Tibial nerve (tissue), 4 donors: ENCODE measurements around the gene HCN2. TPM values are rescaled to one million over a fixed set of nuclear protein-coding genes. Genes with fewer than 3 reads are reported as not detected.

Experiments
- DNase-seq, 2 donors: peaks; one replicate each; pipeline ENCODE4 v3.0.0-alpha.2; 2019; ENCODE audit warnings: low spot score in 2 of 2
- H3K27ac ChIP-seq, 4 donors: fragments of 200-600 bp; sonication (generic) in 3 of 4; one replicate each; pipeline ENCODE4 v1.5.1; 2017 to 2019; ENCODE audit warnings: mild to moderate bottlenecking in 1 of 4
- H3K27me3 ChIP-seq, 2 donors: fragments of 200-600 bp; sonication (generic) in 1 of 2; one replicate each; pipeline versions ENCODE4 v1.5.1 to v1.6.0; 2017 to 2019
- H3K36me3 ChIP-seq, 3 donors: fragments of 200-600 bp; sonication (generic); one replicate each; pipeline ENCODE4 v1.5.1; 2018 to 2019
- H3K4me1 ChIP-seq, 4 donors: fragments of 200-600 bp; sonication (generic) in 3 of 4; one replicate each; pipeline ENCODE4 v1.5.1; 2017 to 2019
- H3K4me3 ChIP-seq, 4 donors: fragments of 200-600 bp; sonication (generic) in 3 of 4; one replicate each; pipeline ENCODE4 v1.5.1; 2017 to 2019; ENCODE audit warnings: mild to moderate bottlenecking in 1 of 4, moderate library complexity in 1 of 4
- H3K9me3 ChIP-seq, 4 donors: fragments of 200-600 bp; sonication (generic) in 3 of 4; one replicate each; pipeline ENCODE4 v1.5.1; 2017 to 2019
- EP300 ChIP-seq, 2 donors: sonication (generic); formaldehyde crosslinking; IDR thresholded peaks; one replicate each; pipeline ENCODE4 v1.6.1; 2017; ENCODE audit warnings: antibody characterized with exemption in 2 of 2, mild to moderate bottlenecking in 1 of 2
- POLR2A ChIP-seq, 2 donors: fragments of 450-650 bp; IDR thresholded peaks; one replicate each; pipeline ENCODE4 v1.6.1; 2017; ENCODE audit warnings: antibody characterized with exemption in 2 of 2, mild to moderate bottlenecking in 2 of 2, moderate library complexity in 2 of 2
- WGBS, 2 donors: methylation state at CpG; one replicate each; pipeline ENCODE4 v1.1.5; 2018; 5-methylcytosine and 5-hydroxymethylcytosine counted together
- total RNA-seq, 4 donors: library from RNA; depleted of rRNA; stranded (reverse); fragments of >200 nt; gene quantifications; one replicate each; pipeline ENCODE4 v1.1.0, GENCODE V29; 2016
- TF ChIP-seq, protein P1 (sequence below), 5 experiments: fragments of 200-600 bp in 3 of 5; fragments of 450-650 bp in 2 of 5; sonication (generic) in 3 of 5; IDR thresholded peaks; one replicate each; pipeline ENCODE4 v1.5.1; 2016 to 2019; ENCODE audit warnings: antibody characterized with exemption in 5 of 5, mild to moderate bottlenecking in 3 of 5, moderate library complexity in 2 of 5

The HCN2 gene
- total RNA-seq, 4 donors from 2014 or later, result 0.59 TPM; not detected in 3

DNA sequence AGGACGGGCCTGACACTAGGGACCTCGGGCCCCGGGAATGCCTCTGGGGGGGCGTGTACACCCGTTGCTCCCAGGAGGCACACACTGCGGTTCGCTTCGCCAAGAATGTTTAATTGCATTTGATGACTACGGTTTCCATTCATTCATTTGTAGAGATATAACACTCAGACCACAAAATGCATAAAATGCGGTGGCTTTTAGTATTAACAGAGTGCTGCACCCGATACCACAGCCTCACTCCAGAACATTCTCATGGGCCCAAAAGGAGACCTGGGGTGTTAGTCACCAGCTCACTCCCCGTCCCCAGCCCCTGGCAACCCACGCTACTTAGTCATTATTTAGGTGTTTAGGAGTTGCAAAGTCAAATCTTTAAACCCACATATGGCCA, 21.8 kb downstream of the HCN2 start:
- DNase-seq, result no peak
- peak overlapping the region in 3 of 4 donors; percentile 58 to 84 (median 60) for H3K27ac ChIP-seq
- TF ChIP-seq POLR2A (IDR thresholded peaks at IDR 0.05), result no peak
- TF ChIP-seq, protein P1, sequence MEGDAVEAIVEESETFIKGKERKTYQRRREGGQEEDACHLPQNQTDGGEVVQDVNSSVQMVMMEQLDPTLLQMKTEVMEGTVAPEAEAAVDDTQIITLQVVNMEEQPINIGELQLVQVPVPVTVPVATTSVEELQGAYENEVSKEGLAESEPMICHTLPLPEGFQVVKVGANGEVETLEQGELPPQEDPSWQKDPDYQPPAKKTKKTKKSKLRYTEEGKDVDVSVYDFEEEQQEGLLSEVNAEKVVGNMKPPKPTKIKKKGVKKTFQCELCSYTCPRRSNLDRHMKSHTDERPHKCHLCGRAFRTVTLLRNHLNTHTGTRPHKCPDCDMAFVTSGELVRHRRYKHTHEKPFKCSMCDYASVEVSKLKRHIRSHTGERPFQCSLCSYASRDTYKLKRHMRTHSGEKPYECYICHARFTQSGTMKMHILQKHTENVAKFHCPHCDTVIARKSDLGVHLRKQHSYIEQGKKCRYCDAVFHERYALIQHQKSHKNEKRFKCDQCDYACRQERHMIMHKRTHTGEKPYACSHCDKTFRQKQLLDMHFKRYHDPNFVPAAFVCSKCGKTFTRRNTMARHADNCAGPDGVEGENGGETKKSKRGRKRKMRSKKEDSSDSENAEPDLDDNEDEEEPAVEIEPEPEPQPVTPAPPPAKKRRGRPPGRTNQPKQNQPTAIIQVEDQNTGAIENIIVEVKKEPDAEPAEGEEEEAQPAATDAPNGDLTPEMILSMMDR (IDR thresholded peaks at IDR 0.05), result no peak
- no peak for TF ChIP-seq EP300 (IDR thresholded peaks at IDR 0.05)
- 36 to 38% methylated on average over 13 of the region's 13 CpGs for whole genome bisulfite sequencing, 2 donors
- H3K27me3 ChIP-seq, result peaks cover 0 to 17% of the 10 kb centered on the region in 2 donors
- H3K4me1 ChIP-seq, result peaks cover 0 to 40% (median 22%) of the 10 kb centered on the region in 4 donors
- peak overlapping the region in 1 of 4 donors; percentile 31 for H3K4me3 ChIP-seq
- no peaks in the 10 kb centered on the region for H3K36me3 ChIP-seq
- H3K9me3 ChIP-seq, result no peaks in the 10 kb centered on the region

DNA sequence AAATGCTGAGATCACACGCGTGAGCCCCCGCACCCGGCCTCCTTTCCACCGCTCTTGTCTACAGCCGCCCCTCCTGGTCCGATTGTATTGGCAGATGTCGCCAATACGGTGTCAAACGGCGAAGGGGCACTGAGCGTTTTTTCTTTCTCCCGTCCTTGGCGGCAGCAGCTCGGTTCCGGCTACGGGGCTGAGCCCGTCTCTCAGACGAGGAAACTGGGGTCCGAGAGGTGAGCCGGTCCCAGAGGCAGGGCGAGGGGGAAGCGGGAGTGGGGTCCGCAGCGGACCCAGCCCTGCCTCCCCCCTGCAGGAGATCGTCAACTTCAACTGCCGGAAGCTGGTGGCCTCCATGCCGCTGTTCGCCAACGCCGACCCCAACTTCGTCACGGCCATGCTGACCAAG, 23.3 kb downstream of the HCN2 start:
- H3K27me3 ChIP-seq, result peaks cover 0 to 26% of the 10 kb centered on the region in 2 donors
- TF ChIP-seq POLR2A (IDR thresholded peaks at IDR 0.05) (no peak), EP300 (IDR thresholded peaks at IDR 0.05) (no peak)
- TF ChIP-seq, protein P1 (IDR thresholded peaks at IDR 0.05), result no peak
- H3K36me3 ChIP-seq, result peaks cover 0 to 13% (median 0%) of the 10 kb centered on the region in 3 donors
- H3K9me3 ChIP-seq, result no peaks in the 10 kb centered on the region
- DNase-seq, result no peak
- WGBS, 2 donors, result 91 to 94% methylated on average over 33 of the region's 33 CpGs
- no peak overlapping the region for H3K4me3 ChIP-seq
- H3K27ac ChIP-seq, result no peak overlapping the region
- peaks cover 0 to 45% (median 22%) of the 10 kb centered on the region in 4 donors for H3K4me1 ChIP-seq

DNA sequence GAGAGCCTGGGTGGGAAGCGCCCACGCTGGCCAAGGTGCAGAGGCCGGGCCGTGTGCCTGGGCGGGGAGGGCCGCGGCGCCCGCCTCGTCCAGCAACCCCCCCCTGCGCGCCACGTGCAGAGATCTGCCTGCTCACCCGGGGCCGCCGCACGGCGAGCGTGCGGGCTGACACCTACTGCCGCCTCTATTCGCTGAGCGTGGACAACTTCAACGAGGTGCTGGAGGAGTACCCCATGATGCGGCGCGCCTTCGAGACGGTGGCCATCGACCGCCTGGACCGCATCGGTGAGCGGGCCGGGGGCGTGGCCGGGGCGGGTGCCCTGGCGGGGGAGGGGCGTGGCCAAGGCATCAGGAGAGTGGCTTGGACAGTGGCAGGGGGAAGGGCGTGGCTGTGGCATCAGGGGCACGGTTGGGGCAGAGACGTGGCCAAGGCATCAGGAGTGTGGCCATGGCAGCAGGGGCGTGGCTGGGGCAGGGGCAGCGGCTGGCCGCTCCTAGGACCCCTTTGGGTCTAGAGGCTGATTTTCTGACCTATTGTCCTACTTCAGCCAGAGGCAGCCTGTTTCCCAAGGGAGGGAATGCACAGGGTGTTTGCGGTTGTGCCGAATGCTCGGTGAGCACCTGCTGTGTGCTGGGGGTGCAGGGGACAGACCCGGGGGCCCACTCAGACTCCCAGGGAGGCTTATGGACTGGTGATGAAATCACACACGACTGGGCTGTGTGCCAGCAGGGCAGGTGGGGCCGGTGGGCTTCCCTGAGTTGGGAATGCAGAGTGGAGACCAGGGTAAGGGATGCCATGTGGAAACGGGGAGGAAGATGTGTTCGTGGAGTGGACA, 24.3 kb downstream of the HCN2 start:
- no peaks in the 10 kb centered on the region for H3K9me3 ChIP-seq
- DNase-seq, result no peak
- H3K4me3 ChIP-seq, result no peak overlapping the region
- H3K36me3 ChIP-seq, result peaks cover 0 to 23% (median 10%) of the 10 kb centered on the region in 3 donors
- H3K4me1 ChIP-seq, result peaks cover 0 to 37% (median 21%) of the 10 kb centered on the region in 4 donors
- WGBS, 2 donors, result 88 to 92% methylated on average over 44 to 47 of the region's 54 CpGs
- H3K27ac ChIP-seq, result no peak overlapping the region
- TF ChIP-seq, protein P1 (IDR thresholded peaks at IDR 0.05), result no peak
- TF ChIP-seq EP300 (IDR thresholded peaks at IDR 0.05), result no peak
- TF ChIP-seq POLR2A (IDR thresholded peaks at IDR 0.05), result no peak
- H3K27me3 ChIP-seq, result peaks cover 0 to 26% of the 10 kb centered on the region in 2 donors

DNA sequence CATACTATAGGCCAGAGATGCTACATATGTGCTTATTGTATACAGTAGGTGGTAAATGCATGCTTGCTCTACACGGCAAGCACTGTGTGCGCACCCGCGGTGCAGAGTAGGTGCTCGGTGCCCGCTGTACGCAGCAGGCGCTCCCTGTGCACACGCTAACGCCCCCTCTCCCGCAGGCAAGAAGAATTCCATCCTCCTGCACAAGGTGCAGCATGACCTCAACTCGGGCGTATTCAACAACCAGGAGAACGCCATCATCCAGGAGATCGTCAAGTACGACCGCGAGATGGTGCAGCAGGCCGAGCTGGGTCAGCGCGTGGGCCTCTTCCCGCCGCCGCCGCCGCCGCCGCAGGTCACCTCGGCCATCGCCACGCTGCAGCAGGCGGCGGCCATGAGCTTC, 25.9 kb downstream of the HCN2 start:
- peaks cover 0 to 26% of the 10 kb centered on the region in 2 donors for H3K27me3 ChIP-seq
- peaks cover 0 to 20% (median 9%) of the 10 kb centered on the region in 4 donors for H3K4me1 ChIP-seq
- DNase-seq, result no peak
- WGBS, 2 donors, result 28 to 58% methylated on average over 11 to 30 of the region's 33 CpGs
- H3K4me3 ChIP-seq, result no peak overlapping the region
- H3K27ac ChIP-seq, result no peak overlapping the region
- TF ChIP-seq EP300 (IDR thresholded peaks at IDR 0.05) (no peak), POLR2A (IDR thresholded peaks at IDR 0.05) (no peak)
- TF ChIP-seq, protein P1 (IDR thresholded peaks at IDR 0.05), result no peak
- no peaks in the 10 kb centered on the region for H3K9me3 ChIP-seq
- H3K36me3 ChIP-seq, result peaks cover 3 to 40% (median 23%) of the 10 kb centered on the region in 3 donors

DNA sequence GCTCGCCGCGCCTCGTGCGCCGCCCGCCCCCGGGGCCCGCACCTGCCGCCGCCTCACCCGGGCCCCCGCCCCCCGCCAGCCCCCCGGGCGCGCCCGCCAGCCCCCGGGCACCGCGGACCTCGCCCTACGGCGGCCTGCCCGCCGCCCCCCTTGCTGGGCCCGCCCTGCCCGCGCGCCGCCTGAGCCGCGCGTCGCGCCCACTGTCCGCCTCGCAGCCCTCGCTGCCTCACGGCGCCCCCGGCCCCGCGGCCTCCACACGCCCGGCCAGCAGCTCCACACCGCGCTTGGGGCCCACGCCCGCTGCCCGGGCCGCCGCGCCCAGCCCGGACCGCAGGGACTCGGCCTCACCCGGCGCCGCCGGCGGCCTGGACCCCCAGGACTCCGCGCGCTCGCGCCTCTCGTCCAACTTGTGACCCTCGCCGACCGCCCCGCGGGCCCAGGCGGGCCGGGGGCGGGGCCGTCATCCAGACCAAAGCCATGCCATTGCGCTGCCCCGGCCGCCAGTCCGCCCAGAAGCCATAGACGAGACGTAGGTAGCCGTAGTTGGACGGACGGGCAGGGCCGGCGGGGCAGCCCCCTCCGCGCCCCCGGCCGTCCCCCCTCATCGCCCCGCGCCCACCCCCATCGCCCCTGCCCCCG, 26.5 kb downstream of the HCN2 start:
- H3K4me1 ChIP-seq, result peaks cover 0 to 15% (median 4%) of the 10 kb centered on the region in 4 donors
- DNase-seq, result no peak

More for the DNA sequence above, 26.5 kb downstream of the HCN2 start:
- Histone ChIP-seq H3K27me3 (peaks cover 0 to 26% of the 10 kb centered on the region in 2 donors), H3K36me3 (peaks cover 3 to 45% (median 23%) of the 10 kb centered on the region in 3 donors), H3K27ac (no peak overlapping the region), H3K9me3 (no peaks in the 10 kb centered on the region), H3K4me3 (no peak overlapping the region)
- 28% methylated on average over 39 of the region's 97 CpGs; no CpG with 5 or more reads in 1 of the 2 donors for WGBS, 2 donors
- TF ChIP-seq POLR2A (IDR thresholded peaks at IDR 0.05), result no peak
- TF ChIP-seq, protein P1 (IDR thresholded peaks at IDR 0.05), result no peak
- no peak for TF ChIP-seq EP300 (IDR thresholded peaks at IDR 0.05)
